Stimulated activated effector memory CD8-positive, alpha-beta T cell treated with anti-CD3 and anti-CD28 coated beads, Interleukin-12 subunit alpha, Interleukin-12 subunit beta, amount 100 ng/mL, for 72 hours (primary cell): ENCODE measurements around the gene GNPDA1.
"Not testable (repeated sequence)": the region's sequence is repeated elsewhere in the genome, so short reads cannot be mapped to it uniquely, and the experiment has no call there.

ENCODE experiments used
- ATAC-seq: fragments of 150-1000 bp; cut with Tn5 transposase; 2 replicates; pipeline ENCODE4 v1.10.0; 2021
- DNase-seq, 2 donors: peaks; one replicate each; pipeline ENCODE4 v3.0.0; 2021 to 2022; ENCODE audit warnings: low spot score in 2 of 2
- H3K27ac Mint-ChIP-seq: one replicate; pipeline ENCODE4 v1.8.0; 2022; ENCODE audit warnings: mild to moderate bottlenecking, mixed read lengths
- H3K36me3 Mint-ChIP-seq: one replicate; pipeline ENCODE4 v1.8.0; 2022; ENCODE audit warnings: mild to moderate bottlenecking, mixed read lengths
- H3K4me1 Mint-ChIP-seq: one replicate; pipeline ENCODE4 v1.8.0; 2022; ENCODE audit warnings: mixed read lengths
- H3K4me3 Mint-ChIP-seq: one replicate; pipeline ENCODE4 v1.8.0; 2022; ENCODE audit warnings: mild to moderate bottlenecking, mixed read lengths
- H3K9me3 Mint-ChIP-seq: one replicate; pipeline ENCODE4 v1.8.0; 2022; ENCODE audit warnings: mixed read lengths

The GNPDA1 gene

GRCh38 chr5:142033632-142034567, 21.1 kb upstream of the GNPDA1 start:
- not testable (repeated sequence) for ATAC-seq, DNase-seq, H3K4me3 Mint-ChIP-seq, H3K36me3 Mint-ChIP-seq, H3K27ac Mint-ChIP-seq, H3K9me3 Mint-ChIP-seq, H3K4me1 Mint-ChIP-seq

- DNase-seq (no peak), ATAC-seq (no peak)
- Mint-ChIP-seq H3K36me3 (no peaks in the 10 kb centered on the region), H3K9me3 (no peaks in the 10 kb centered on the region), H3K4me1 (peaks cover 7% of the 10 kb centered on the region), H3K27ac (no peak overlapping the region), H3K4me3 (no peak overlapping the region)
Measured at GRCh38 chr5:142032747-142033631, 20.2 kb upstream of the GNPDA1 start.

- DNase-seq: no peak
- Mint-ChIP-seq H3K27ac (no peak overlapping the region), H3K4me1 (peaks cover 7% of the 10 kb centered on the region), H3K36me3 (no peaks in the 10 kb centered on the region), H3K4me3 (no peak overlapping the region), H3K9me3 (no peaks in the 10 kb centered on the region)
- no peak for ATAC-seq
Measured at GRCh38 chr5:142032150-142032549, 19.3 kb upstream of the GNPDA1 start.

- Mint-ChIP-seq H3K9me3 (no peaks in the 10 kb centered on the region), H3K36me3 (peaks cover 6% of the 10 kb centered on the region), H3K27ac (peak overlapping the region; percentile 95), H3K4me3 (peak overlapping the region; percentile 79), H3K4me1 (peaks cover 16% of the 10 kb centered on the region)
- ATAC-seq (no peak), DNase-seq (no peak)
Measured at GRCh38 chr5:142025637-142026036, 12.8 kb upstream of the GNPDA1 start.

GRCh38 chr5:142024771-142025304, 12.0 kb upstream of the GNPDA1 start:
- Mint-ChIP-seq H3K4me3 (peak overlapping the region; percentile 79), H3K9me3 (peaks cover 3% of the 10 kb centered on the region), H3K36me3 (peaks cover 6% of the 10 kb centered on the region), H3K4me1 (peaks cover 16% of the 10 kb centered on the region), H3K27ac (peak overlapping the region; percentile 95)
- ATAC-seq: peak; percentile 100
- DNase-seq: peak; percentile 68 to 89

GRCh38 chr5:142023836-142024235, 11.0 kb upstream of the GNPDA1 start:
- DNase-seq (no peak), ATAC-seq (no peak)
- Mint-ChIP-seq H3K9me3 (peaks cover 3% of the 10 kb centered on the region), H3K4me1 (peaks cover 24% of the 10 kb centered on the region), H3K4me3 (no peak overlapping the region), H3K27ac (no peak overlapping the region), H3K36me3 (peaks cover 6% of the 10 kb centered on the region)

GRCh38 chr5:142020122-142020659, 7.4 kb upstream of the GNPDA1 start:
- peaks cover 26% of the 10 kb centered on the region for H3K36me3 Mint-ChIP-seq
- H3K4me3 Mint-ChIP-seq: no peak overlapping the region
- H3K9me3 Mint-ChIP-seq: peaks cover 3% of the 10 kb centered on the region
- ATAC-seq: no peak
- no peak for DNase-seq
- peaks cover 51% of the 10 kb centered on the region for H3K4me1 Mint-ChIP-seq
- no peak overlapping the region for H3K27ac Mint-ChIP-seq

GRCh38 chr5:142017832-142018427, 5.1 kb upstream of the GNPDA1 start:
- DNase-seq (peak; percentile 35 to 71), ATAC-seq (peak; percentile 57)
- peaks cover 3% of the 10 kb centered on the region for H3K9me3 Mint-ChIP-seq
- H3K36me3 Mint-ChIP-seq: peaks cover 31% of the 10 kb centered on the region
- peak overlapping the region; percentile 32 for H3K27ac Mint-ChIP-seq
- peaks cover 64% of the 10 kb centered on the region for H3K4me1 Mint-ChIP-seq
- H3K4me3 Mint-ChIP-seq: peak overlapping the region; percentile 75

- peak overlapping the region; percentile 75 for H3K4me3 Mint-ChIP-seq
- DNase-seq: peak in 1 of 2 donors; percentile 65
- H3K36me3 Mint-ChIP-seq: peaks cover 38% of the 10 kb centered on the region
- peak overlapping the region; percentile 92 for H3K27ac Mint-ChIP-seq
- ATAC-seq: peak; percentile 75
- H3K9me3 Mint-ChIP-seq: peaks cover 3% of the 10 kb centered on the region
- peaks cover 74% of the 10 kb centered on the region for H3K4me1 Mint-ChIP-seq
Measured at GRCh38 chr5:142016556-142016955, 3.7 kb upstream of the GNPDA1 start.

- Mint-ChIP-seq H3K4me1 (peaks cover 74% of the 10 kb centered on the region), H3K36me3 (peaks cover 38% of the 10 kb centered on the region), H3K4me3 (peak overlapping the region; percentile 75), H3K27ac (peak overlapping the region; percentile 92), H3K9me3 (peaks cover 3% of the 10 kb centered on the region)
- peak; percentile 68 for ATAC-seq
- DNase-seq: peak in 1 of 2 donors; percentile 72
Measured at GRCh38 chr5:142015781-142016533, 3.1 kb upstream of the GNPDA1 start.

- H3K36me3 Mint-ChIP-seq: peaks cover 38% of the 10 kb centered on the region
- DNase-seq (peak in 1 of 2 donors; percentile 70), ATAC-seq (peak; percentile 51)
- H3K9me3 Mint-ChIP-seq: no peaks in the 10 kb centered on the region
- peak overlapping the region; percentile 75 for H3K4me3 Mint-ChIP-seq
- H3K27ac Mint-ChIP-seq: peak overlapping the region; percentile 92
- H3K4me1 Mint-ChIP-seq: peaks cover 74% of the 10 kb centered on the region
Measured at GRCh38 chr5:142014911-142015584, 2.2 kb upstream of the GNPDA1 start.

- Mint-ChIP-seq H3K36me3 (peaks cover 45% of the 10 kb centered on the region), H3K4me3 (peak overlapping the region; percentile 75), H3K9me3 (no peaks in the 10 kb centered on the region), H3K27ac (peak overlapping the region; percentile 92), H3K4me1 (peaks cover 68% of the 10 kb centered on the region)
- DNase-seq (no peak), ATAC-seq (no peak)
Measured at GRCh38 chr5:142013734-142014521, 1.1 kb upstream of the GNPDA1 start.

GRCh38 chr5:142012186-142012785, 541 bp downstream of the GNPDA1 start:
- H3K9me3 Mint-ChIP-seq: no peaks in the 10 kb centered on the region
- H3K4me1 Mint-ChIP-seq: peaks cover 63% of the 10 kb centered on the region
- peak overlapping the region; percentile 84 for H3K27ac Mint-ChIP-seq
- DNase-seq (no peak), ATAC-seq (no peak)
- peak overlapping the region; percentile 75 for H3K4me3 Mint-ChIP-seq
- H3K36me3 Mint-ChIP-seq: peaks cover 36% of the 10 kb centered on the region
